ENCODE data around the gene MORC3. TPM values are rescaled to one million over a fixed set of nuclear protein-coding genes. Genes with fewer than 3 reads are reported as not detected.

Gene MORC3
- total and polyA plus RNA-seq, 9 of the 15 experiments (the other 6 are each of a cell fraction or from before 2014, with no cell fraction given), result 12.7 to 53.7 (median 36.0) TPM

DNA sequence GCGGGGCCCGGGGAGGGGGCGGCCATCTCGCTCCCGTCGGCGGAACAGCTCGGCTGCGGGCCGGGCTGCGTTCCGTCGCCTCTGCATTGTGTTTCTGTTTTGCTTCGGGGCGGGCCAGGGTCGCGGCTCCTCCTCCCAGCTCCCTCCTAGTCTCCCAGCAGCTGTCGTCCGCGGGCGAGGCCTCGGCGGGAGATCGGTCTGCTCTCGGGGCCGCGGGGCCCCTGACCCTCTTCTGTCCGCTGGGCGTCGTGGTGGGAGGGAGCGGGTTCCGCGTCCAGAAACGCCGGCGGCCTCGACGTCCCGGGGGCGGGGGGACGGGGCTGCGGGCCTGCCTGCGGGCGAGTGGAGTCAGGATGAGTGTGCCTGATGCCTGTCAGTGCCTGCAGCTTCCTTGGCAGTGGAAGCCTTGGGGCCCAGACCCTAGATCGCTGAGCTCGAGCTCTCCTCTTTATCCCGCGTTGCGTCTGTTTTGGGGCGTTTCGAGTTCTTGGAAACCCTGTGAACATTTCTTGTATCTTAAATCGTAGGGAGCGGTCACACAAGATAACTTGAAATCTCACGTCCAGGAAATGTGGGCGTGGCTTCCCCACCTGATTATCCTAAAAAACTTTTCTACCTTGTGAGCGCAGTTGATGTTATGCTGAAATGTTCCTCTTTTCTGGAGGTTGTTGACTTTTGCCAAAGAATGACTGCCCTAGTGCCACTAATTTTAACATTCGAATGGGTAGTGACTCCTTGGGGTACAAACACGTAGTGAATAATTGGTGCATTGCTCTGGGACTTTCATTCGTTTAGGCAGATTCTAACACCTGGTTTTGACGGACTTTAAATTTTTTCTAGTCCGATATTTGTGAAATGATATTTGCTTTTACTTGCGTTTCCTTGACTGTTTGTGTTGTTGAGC is 676 bp downstream of the MORC3 start (continued):
- TF ChIP-seq, protein P1, sequence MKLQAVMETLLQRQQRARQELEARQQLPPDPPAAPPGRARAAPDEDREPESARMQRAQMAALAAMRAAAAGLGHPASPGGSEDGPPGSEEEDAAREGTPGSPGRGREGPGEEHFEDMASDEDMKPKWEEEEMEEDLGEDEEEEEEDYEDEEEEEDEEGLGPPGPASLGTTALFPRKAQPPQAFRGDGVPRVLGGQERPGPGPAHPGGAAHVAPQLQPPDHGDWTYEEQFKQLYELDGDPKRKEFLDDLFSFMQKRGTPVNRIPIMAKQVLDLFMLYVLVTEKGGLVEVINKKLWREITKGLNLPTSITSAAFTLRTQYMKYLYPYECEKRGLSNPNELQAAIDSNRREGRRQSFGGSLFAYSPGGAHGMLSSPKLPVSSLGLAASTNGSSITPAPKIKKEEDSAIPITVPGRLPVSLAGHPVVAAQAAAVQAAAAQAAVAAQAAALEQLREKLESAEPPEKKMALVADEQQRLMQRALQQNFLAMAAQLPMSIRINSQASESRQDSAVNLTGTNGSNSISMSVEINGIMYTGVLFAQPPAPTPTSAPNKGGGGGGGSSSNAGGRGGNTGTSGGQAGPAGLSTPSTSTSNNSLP (IDR thresholded peaks at IDR 0.05; ENCODE audit: borderline replicate concordance, low read depth, low read length), result peak; percentile 72; the same call in 1 of the 2 replicates
- TF ChIP-seq SMAD2 (IDR thresholded peaks at IDR 0.05; ENCODE audit: low read depth, low read length) (no peak), ZFP36 (IDR thresholded peaks at IDR 0.05; ENCODE audit: low read depth, low read length, partially characterized antibody) (peak; percentile 13), FOXJ3 (CRISPR knock-in tag; IDR thresholded peaks at IDR 0.05) (no peak), TRIM24 (IDR thresholded peaks at IDR 0.05) (peak in 1 of 2 experiments; percentile 69; a peak in 2 of 4 replicates), ZBED1 (IDR thresholded peaks at IDR 0.05) (0 out of 2 replicates have a peak, but pooled peaks have one; percentile 67), BRCA1 (IDR thresholded peaks at IDR 0.05) (no peak), BRCA1 (CRISPR knock-in tag; IDR thresholded peaks at IDR 0.05) (no peak), PML (IDR thresholded peaks at IDR 0.05; ENCODE audit: low read length) (peak; percentile 62; the same call in 1 of the 2 replicates), GABPA (tag; conservative IDR thresholded peaks at IDR 0.05; ENCODE audit: low read depth) (no peak), HLTF (IDR thresholded peaks at IDR 0.05) (0 out of 2 replicates have a peak, but pooled peaks have one; percentile 27), PPARD (CRISPR knock-in tag; IDR thresholded peaks at IDR 0.05) (no peak), HDAC1 (IDR thresholded peaks at IDR 0.05) (peak in 1 of 2 experiments; percentile 62; a peak in 1 of 4 replicates), ZNF408 (CRISPR knock-in tag; IDR thresholded peaks at IDR 0.05; ENCODE audit: low read depth) (no peak), ZC3H8 (IDR thresholded peaks at IDR 0.05) (0 out of 2 replicates have a peak, but pooled peaks have one; percentile 68), CHCHD3 (CRISPR knock-in tag; IDR thresholded peaks at IDR 0.05) (no peak), ZBTB8A (IDR thresholded peaks at IDR 0.05; ENCODE audit: partially characterized antibody) (no peak)
- TF ChIP-seq, protein P2, sequence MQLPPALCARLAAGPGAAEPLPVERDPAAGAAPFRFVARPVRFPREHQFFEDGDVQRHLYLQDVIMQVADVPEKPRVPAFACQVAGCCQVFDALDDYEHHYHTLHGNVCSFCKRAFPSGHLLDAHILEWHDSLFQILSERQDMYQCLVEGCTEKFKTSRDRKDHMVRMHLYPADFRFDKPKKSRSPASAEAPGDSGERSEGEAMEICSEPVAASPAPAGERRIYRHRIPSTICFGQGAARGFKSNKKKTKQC (CRISPR knock-in tag; IDR thresholded peaks at IDR 0.05), result 0 out of 2 replicates have a peak, but pooled peaks have one; percentile 35
- TF ChIP-seq, protein P3, sequence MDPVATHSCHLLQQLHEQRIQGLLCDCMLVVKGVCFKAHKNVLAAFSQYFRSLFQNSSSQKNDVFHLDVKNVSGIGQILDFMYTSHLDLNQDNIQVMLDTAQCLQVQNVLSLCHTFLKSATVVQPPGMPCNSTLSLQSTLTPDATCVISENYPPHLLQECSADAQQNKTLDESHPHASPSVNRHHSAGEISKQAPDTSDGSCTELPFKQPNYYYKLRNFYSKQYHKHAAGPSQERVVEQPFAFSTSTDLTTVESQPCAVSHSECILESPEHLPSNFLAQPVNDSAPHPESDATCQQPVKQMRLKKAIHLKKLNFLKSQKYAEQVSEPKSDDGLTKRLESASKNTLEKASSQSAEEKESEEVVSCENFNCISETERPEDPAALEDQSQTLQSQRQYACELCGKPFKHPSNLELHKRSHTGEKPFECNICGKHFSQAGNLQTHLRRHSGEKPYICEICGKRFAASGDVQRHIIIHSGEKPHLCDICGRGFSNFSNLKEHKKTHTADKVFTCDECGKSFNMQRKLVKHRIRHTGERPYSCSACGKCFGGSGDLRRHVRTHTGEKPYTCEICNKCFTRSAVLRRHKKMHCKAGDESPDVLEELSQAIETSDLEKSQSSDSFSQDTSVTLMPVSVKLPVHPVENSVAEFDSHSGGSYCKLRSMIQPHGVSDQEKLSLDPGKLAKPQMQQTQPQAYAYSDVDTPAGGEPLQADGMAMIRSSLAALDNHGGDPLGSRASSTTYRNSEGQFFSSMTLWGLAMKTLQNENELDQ (CRISPR knock-in tag; IDR thresholded peaks at IDR 0.05; ENCODE audit: borderline replicate concordance), result no peak
- TF ChIP-seq, protein P4, sequence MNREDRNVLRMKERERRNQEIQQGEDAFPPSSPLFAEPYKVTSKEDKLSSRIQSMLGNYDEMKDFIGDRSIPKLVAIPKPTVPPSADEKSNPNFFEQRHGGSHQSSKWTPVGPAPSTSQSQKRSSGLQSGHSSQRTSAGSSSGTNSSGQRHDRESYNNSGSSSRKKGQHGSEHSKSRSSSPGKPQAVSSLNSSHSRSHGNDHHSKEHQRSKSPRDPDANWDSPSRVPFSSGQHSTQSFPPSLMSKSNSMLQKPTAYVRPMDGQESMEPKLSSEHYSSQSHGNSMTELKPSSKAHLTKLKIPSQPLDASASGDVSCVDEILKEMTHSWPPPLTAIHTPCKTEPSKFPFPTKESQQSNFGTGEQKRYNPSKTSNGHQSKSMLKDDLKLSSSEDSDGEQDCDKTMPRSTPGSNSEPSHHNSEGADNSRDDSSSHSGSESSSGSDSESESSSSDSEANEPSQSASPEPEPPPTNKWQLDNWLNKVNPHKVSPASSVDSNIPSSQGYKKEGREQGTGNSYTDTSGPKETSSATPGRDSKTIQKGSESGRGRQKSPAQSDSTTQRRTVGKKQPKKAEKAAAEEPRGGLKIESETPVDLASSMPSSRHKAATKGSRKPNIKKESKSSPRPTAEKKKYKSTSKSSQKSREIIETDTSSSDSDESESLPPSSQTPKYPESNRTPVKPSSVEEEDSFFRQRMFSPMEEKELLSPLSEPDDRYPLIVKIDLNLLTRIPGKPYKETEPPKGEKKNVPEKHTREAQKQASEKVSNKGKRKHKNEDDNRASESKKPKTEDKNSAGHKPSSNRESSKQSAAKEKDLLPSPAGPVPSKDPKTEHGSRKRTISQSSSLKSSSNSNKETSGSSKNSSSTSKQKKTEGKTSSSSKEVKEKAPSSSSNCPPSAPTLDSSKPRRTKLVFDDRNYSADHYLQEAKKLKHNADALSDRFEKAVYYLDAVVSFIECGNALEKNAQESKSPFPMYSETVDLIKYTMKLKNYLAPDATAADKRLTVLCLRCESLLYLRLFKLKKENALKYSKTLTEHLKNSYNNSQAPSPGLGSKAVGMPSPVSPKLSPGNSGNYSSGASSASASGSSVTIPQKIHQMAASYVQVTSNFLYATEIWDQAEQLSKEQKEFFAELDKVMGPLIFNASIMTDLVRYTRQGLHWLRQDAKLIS (CRISPR knock-in tag; IDR thresholded peaks at IDR 0.05), result peak; percentile 95
